ENCODE data around the gene CFAP126. TPM values are rescaled to one million over a fixed set of nuclear protein-coding genes. Genes with fewer than 3 reads are reported as not detected.
"Not testable (repeated sequence)": the region's sequence is repeated elsewhere in the genome, so short reads cannot be mapped to it uniquely, and the experiment has no call there.

Gene CFAP126, protein sequence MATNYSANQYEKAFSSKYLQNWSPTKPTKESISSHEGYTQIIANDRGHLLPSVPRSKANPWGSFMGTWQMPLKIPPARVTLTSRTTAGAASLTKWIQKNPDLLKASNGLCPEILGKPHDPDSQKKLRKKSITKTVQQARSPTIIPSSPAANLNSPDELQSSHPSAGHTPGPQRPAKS
- total RNA-seq (2022) (not detected in 2 replicates), Bru-seq, nascent RNA (not detected), BruChase-seq, experiment 1, labeled RNA remaining after a 6-hour chase (not detected), BruChase-seq, experiment 2, labeled RNA remaining after a 2-hour chase (not detected)
- long read RNA-seq, result 0 reads

DNA sequence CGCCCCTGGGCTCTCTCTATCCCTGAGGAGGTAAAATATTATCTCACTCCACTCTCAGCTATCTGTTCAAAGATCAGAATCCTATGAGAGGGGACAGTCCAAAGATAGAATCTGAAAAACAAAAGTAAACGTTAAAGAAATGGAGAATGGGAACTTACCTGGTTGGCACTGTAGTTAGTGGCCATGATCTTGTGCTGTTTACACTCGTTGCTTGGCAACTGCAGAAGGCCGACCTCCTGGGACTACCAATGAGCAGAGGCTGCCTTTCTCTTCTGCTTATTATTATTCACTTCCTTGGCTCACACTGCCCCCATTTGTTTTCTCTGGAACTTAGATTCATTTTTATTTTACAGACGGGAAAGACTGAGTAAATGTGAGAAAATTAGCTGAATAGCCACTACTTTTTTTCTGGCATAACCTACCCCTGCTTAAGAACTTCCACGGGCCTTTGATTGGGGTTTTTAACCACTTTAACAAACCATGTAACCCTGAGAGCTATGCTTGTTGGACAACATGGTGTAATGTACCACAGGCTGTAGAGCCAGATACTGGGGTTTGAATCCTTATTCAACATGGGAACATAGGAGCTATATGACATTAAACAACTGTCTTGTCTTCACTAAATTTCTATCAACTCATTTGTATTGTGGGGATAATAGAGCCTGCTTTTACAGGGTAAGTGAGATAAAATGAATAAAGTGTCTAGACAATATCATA, at the start of gene CFAP126:
CFAP126 (minus strand) TSS at position 193 of the 717 bp plus-strand sequence; CDS start at position 185, 8 bp downstream.
- intact Hi-C loops (cut with micrococcal nuclease; ENCODE audit: unreplicated experiment), result no loop called here
- CTCF ChIA-PET, result no interaction called here

DNA sequence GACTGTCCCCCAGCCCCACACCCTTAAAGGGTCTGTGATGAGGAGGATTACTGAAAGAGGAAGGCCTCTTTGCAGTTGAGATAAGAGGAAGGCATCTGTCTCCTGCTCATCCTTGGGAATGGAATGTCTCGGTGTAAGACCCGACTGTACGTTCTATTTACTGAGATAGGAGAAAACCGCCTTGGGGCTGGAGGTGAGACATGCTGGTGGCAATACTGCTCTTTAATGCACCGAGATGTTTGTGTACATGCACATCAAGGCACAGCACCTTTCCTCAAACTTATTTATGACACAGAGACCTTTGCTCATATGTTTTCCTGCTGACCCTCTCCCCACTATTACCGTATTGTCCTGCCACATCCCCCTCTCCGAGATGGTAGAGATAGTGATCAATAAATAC, 45.4 kb upstream of the CFAP126 start:
- H3K9me3 Mint-ChIP-seq (ENCODE audit: low read depth, unreplicated experiment); H3K27ac Mint-ChIP-seq (ENCODE audit: unreplicated experiment); H3K36me3 Mint-ChIP-seq (ENCODE audit: insufficient read depth, unreplicated experiment); BruUV-seq (replicated peaks); CTCF ChIA-PET; DNase-seq; H3K4me3 Mint-ChIP-seq (ENCODE audit: low read depth, unreplicated experiment); intact Hi-C loops (cut with micrococcal nuclease; ENCODE audit: unreplicated experiment); H3K27me3 Mint-ChIP-seq (ENCODE audit: unreplicated experiment): not testable (repeated sequence)
- H3K4me1 Mint-ChIP-seq (ENCODE audit: low read depth, unreplicated experiment), result peaks cover 25% of the 10 kb centered on the region

More for the DNA sequence above, at the start of gene CFAP126:
- DNase-seq, result peak; percentile 57
- H3K9me3 Mint-ChIP-seq (ENCODE audit: low read depth, unreplicated experiment), result no peaks in the 10 kb centered on the region
- TF ChIP-seq, protein P1, sequence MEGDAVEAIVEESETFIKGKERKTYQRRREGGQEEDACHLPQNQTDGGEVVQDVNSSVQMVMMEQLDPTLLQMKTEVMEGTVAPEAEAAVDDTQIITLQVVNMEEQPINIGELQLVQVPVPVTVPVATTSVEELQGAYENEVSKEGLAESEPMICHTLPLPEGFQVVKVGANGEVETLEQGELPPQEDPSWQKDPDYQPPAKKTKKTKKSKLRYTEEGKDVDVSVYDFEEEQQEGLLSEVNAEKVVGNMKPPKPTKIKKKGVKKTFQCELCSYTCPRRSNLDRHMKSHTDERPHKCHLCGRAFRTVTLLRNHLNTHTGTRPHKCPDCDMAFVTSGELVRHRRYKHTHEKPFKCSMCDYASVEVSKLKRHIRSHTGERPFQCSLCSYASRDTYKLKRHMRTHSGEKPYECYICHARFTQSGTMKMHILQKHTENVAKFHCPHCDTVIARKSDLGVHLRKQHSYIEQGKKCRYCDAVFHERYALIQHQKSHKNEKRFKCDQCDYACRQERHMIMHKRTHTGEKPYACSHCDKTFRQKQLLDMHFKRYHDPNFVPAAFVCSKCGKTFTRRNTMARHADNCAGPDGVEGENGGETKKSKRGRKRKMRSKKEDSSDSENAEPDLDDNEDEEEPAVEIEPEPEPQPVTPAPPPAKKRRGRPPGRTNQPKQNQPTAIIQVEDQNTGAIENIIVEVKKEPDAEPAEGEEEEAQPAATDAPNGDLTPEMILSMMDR (IDR thresholded peaks at IDR 0.05; ENCODE audit: unreplicated experiment), result no peak
- no TSS peak for BruUV-seq (replicated peaks)
- no peak within 1 kb of the TSS for H3K4me3 Mint-ChIP-seq (ENCODE audit: low read depth, unreplicated experiment)
- H3K27me3 Mint-ChIP-seq (ENCODE audit: unreplicated experiment), result no peaks in the 10 kb centered on the region
- peaks cover 23% of the 10 kb centered on the region for H3K36me3 Mint-ChIP-seq (ENCODE audit: insufficient read depth, unreplicated experiment)
- peak within 1 kb of the TSS; percentile 0 for H3K27ac Mint-ChIP-seq (ENCODE audit: unreplicated experiment)
- H3K4me1 Mint-ChIP-seq (ENCODE audit: low read depth, unreplicated experiment), result no peaks in the 10 kb centered on the region

DNA sequence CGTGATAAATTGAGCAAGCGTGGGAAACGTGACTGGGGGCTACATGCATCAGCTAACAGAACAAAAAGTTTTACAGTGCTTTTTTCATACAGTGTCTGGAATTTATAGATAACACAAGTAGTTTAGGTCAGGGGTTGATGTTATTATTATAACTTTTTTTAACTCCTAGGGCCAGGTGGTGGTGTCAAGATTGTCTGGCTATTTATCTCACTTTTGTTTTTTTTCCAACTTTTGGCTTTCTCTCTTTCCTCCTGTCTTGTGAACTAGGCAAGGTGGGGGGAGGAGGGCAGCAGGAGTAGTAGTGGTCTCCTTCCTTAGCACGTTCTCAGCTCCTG, 42.9 kb upstream of the CFAP126 start:
- DNase-seq; H3K9me3 Mint-ChIP-seq (ENCODE audit: low read depth, unreplicated experiment); BruUV-seq (replicated peaks); H3K27ac Mint-ChIP-seq (ENCODE audit: unreplicated experiment); H3K27me3 Mint-ChIP-seq (ENCODE audit: unreplicated experiment); CTCF ChIA-PET; intact Hi-C loops (cut with micrococcal nuclease; ENCODE audit: unreplicated experiment); H3K4me3 Mint-ChIP-seq (ENCODE audit: low read depth, unreplicated experiment); H3K36me3 Mint-ChIP-seq (ENCODE audit: insufficient read depth, unreplicated experiment): not testable (repeated sequence)
- peaks cover 25% of the 10 kb centered on the region for H3K4me1 Mint-ChIP-seq (ENCODE audit: low read depth, unreplicated experiment)

DNA sequence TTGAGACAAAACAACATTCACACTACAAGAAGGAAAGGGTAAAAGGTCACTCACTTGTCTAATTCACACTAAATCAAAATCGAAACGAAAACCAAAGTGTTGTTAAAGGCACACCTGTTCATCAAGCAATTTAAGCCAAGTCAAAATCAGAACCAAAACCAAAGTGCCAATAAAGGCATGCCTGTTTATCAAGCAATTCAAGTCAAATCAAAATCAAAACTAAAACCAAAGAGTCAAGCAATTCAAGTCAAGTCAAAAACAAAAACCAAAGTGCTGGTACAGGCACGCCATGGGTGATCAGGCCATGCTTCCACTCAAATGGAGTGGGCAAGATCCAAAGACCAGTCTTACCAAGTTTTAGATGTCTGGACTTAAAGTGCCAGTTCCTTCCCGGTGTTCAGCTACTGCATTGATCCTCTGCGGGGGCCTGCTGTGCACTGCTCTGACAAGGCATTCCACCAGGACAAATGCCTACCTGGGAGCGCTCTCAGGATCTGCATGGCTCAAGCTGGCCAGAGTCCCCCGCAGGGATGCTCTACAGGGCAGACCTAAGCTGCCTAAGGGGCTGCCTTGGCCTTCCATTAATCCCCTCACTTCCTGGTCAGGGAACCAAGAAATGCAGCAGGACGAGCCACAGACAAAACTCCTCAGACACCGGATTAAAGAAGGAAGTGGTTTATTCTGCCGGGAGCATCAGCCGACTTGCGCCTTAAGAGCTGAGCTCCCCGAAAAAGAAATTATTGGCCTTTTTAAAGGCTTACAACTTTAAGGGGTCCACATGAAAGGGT, 42.4 kb upstream of the CFAP126 start:
- peaks cover 25% of the 10 kb centered on the region for H3K4me1 Mint-ChIP-seq (ENCODE audit: low read depth, unreplicated experiment)
- CTCF ChIA-PET; DNase-seq; BruUV-seq (replicated peaks); H3K9me3 Mint-ChIP-seq (ENCODE audit: low read depth, unreplicated experiment); H3K27me3 Mint-ChIP-seq (ENCODE audit: unreplicated experiment); H3K36me3 Mint-ChIP-seq (ENCODE audit: insufficient read depth, unreplicated experiment); intact Hi-C loops (cut with micrococcal nuclease; ENCODE audit: unreplicated experiment): not testable (repeated sequence)
- peak overlapping the region; percentile 43 for H3K27ac Mint-ChIP-seq (ENCODE audit: unreplicated experiment)
- peak overlapping the region; percentile 44 for H3K4me3 Mint-ChIP-seq (ENCODE audit: low read depth, unreplicated experiment)

DNA sequence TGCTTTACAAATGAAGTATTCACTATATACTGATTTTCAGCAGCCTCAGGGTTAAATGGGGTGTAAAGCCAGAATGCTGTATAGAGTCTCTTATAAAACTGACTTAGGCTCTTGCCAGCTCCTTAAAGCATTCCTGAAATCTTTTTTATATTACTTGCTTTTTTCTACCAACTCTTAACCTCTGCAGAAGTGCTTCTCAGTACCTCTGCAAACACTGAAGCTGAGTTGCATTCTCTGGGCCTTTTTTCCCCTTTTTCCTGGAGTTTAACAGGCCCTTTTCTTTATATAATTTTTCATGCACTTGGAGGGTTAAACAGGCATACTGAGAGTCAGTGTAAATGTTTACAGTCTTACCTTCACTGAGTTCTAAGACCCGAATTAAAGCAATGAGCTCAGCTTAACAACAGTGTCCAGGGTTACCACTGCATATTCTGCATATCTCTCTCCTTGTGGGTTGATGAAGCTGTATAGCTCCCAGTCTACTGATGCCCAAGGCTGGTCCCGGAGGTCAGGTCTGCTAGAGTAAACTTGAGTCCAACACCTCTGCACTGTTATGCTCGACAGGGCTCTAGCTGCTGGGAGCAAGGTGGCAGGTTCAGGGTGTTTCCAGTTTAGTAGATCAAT, 40.9 kb upstream of the CFAP126 start:
- no TSS peak for BruUV-seq (replicated peaks)
- Mint-ChIP-seq H3K4me3 (ENCODE audit: low read depth, unreplicated experiment) (no peak overlapping the region), H3K9me3 (ENCODE audit: low read depth, unreplicated experiment) (no peaks in the 10 kb centered on the region), H3K27me3 (ENCODE audit: unreplicated experiment) (no peaks in the 10 kb centered on the region), H3K4me1 (ENCODE audit: low read depth, unreplicated experiment) (peaks cover 25% of the 10 kb centered on the region), H3K36me3 (ENCODE audit: insufficient read depth, unreplicated experiment) (no peaks in the 10 kb centered on the region), H3K27ac (ENCODE audit: unreplicated experiment) (no peak overlapping the region)
- DNase-seq, result no peak
- TF ChIP-seq, protein P1 (IDR thresholded peaks at IDR 0.05; ENCODE audit: unreplicated experiment), result no peak
- intact Hi-C loops (cut with micrococcal nuclease; ENCODE audit: unreplicated experiment), result no loop called here
- CTCF ChIA-PET, result no interaction called here

All from Calu3 (cell line).